Measurements from ENCODE around the gene VPREB3.

Gene VPREB3

DNA sequence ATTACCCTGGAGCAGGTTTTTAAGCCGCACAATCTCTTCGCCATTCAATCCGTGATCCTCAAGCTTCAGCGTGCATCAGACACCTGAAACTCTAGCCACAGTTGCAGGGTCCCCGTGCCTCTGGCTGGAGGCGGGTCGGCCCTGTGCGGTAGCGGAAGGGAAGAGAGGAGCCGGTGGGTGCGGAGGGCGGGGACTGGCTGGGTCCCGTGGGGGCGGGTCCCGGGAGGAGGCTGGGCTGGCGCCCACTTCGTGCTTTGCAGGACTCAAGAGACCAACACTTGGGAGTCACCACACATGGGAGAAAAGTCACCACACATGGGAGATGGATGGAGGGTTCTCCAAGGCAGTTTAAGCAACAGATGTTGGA lies 9.3 kb upstream of the VPREB3 start:
- H3K4me3 Mint-ChIP-seq, result peak overlapping the region; percentile 66
- ATAC-seq, result peak; percentile 25
- H3K27ac Mint-ChIP-seq, result peak overlapping the region; percentile 72
- peak; percentile 75 for DNase-seq
- peaks cover 9% of the 10 kb centered on the region for H3K36me3 Mint-ChIP-seq (ENCODE audit: low read depth)
- H3K27me3 Mint-ChIP-seq, result no peaks in the 10 kb centered on the region
- H3K4me1 Mint-ChIP-seq, result peaks cover 40% of the 10 kb centered on the region
- H3K9me3 Mint-ChIP-seq, result no peaks in the 10 kb centered on the region

DNA sequence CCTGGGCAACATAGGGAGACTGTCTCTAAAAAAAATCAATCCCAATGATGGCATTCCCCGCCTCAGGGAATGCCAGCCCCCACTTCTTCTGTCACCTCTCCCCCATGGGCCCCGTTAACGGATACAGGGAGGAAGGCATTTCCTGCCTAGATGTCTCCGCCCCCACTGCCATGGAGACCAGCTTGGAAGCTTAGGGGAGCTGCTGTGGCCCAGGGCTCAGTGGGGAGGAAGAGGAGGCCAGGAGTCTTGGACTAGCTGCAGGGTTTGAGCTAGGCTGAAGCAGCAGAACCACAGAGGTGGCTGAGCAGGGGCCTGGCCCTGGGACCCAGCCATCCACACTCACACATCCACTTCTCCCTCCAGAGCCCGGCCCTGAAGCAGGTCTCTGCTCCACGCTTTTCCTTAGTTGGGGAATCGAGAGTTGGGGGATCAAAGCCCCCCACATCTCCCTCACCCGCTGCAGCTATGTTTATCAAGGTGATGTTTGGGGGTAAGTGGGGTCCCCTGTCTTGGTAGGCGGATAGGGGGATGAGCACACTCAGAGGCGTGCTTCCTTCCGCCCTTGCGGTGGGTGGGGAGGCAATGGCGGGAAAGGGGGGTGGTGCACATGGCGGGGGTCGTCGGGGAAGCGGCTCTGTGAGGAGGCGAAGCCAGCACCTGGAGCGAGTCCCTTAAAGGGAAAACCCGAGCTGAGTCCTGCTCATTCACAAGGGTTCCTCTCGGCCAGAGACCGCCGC lies 8.8 kb upstream of the VPREB3 start, which contains the start of gene C22orf15:
Gene C22orf15, plus strand, starts transcription at position 149 of the 737 bp plus-strand sequence. Its CDS starts 317 bp downstream, at position 466.
- ATAC-seq (no peak), DNase-seq (peak; percentile 24)
- H3K27ac Mint-ChIP-seq, result peak within 1 kb of the TSS; percentile 72
- peaks cover 9% of the 10 kb centered on the region for H3K36me3 Mint-ChIP-seq (ENCODE audit: low read depth)
- H3K4me3 Mint-ChIP-seq, result peak within 1 kb of the TSS; percentile 66
- no peaks in the 10 kb centered on the region for H3K27me3 Mint-ChIP-seq
- H3K4me1 Mint-ChIP-seq, result peaks cover 40% of the 10 kb centered on the region
- H3K9me3 Mint-ChIP-seq, result no peaks in the 10 kb centered on the region

DNA sequence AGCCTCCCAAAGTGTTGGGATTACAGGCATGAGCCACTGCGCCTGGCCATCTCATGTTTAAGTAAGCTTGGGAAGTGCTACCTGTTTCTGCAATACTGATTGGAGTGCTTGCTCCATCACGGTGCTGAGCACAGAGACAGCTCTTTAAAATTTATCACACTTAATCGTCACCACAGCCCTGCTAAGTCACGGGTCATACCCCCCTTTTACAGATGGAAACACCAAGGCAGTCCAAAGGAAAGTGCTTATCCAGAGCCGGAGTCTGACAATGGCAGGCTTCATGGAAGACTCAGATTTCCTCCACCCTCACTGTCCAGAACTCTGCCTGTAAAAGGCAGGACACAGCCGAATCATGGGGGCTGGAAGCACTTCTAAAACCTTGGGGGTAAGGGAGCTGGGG lies 5.8 kb upstream of the VPREB3 start:
- H3K27ac Mint-ChIP-seq, result no peak overlapping the region
- peaks cover 31% of the 10 kb centered on the region for H3K4me1 Mint-ChIP-seq
- H3K36me3 Mint-ChIP-seq (ENCODE audit: low read depth), result peaks cover 2% of the 10 kb centered on the region
- ATAC-seq (no peak), DNase-seq (no peak)
- H3K4me3 Mint-ChIP-seq, result no peak overlapping the region
- H3K27me3 Mint-ChIP-seq, result no peaks in the 10 kb centered on the region
- H3K9me3 Mint-ChIP-seq, result no peaks in the 10 kb centered on the region

DNA sequence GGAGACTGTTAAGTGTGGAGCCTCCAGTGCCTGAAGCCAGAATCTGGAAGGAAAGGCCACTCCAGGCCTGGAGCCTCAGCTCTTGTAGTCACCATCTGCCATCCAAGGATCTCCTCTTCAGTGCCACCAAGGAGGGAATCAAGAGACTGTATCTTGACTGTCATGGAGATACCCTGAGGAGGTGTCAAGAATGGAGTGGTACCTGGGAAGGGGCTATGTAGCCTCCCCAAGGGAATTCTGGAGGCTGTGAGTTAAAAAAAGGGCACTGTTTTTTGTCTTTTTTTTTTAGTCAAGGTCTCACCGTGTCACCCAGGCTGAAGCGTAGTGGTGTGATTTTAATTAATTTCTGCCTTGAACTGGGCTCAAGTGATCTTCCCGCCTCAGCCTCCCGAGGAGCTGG lies 5.3 kb upstream of the VPREB3 start:
- no peak overlapping the region for H3K27ac Mint-ChIP-seq
- H3K4me1 Mint-ChIP-seq, result peaks cover 26% of the 10 kb centered on the region
- DNase-seq (no peak), ATAC-seq (no peak)
- no peaks in the 10 kb centered on the region for H3K9me3 Mint-ChIP-seq
- no peaks in the 10 kb centered on the region for H3K27me3 Mint-ChIP-seq
- H3K36me3 Mint-ChIP-seq (ENCODE audit: low read depth), result peaks cover 2% of the 10 kb centered on the region
- no peak overlapping the region for H3K4me3 Mint-ChIP-seq

DNA sequence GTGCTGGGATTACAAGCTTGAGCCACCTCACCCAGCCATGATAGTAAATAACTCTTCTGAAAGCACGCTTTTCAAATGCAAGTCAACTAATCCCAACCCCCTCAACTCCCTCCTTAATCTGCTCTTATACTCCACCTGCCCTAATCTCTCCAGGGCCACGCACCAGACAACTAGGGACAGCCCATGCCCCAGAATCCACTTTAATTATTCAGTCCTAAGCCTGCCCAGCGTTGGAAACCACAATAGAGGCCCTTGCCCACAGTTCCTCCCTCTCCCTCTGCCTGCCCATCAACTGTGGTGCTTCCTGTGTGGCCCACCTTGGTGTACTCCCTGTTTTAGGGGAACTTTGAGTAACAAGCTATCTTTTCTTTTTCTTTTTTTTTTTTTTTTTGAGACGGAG lies 2.7 kb upstream of the VPREB3 start:
- Mint-ChIP-seq H3K4me3 (no peak overlapping the region), H3K27ac (no peak overlapping the region)

DNA sequence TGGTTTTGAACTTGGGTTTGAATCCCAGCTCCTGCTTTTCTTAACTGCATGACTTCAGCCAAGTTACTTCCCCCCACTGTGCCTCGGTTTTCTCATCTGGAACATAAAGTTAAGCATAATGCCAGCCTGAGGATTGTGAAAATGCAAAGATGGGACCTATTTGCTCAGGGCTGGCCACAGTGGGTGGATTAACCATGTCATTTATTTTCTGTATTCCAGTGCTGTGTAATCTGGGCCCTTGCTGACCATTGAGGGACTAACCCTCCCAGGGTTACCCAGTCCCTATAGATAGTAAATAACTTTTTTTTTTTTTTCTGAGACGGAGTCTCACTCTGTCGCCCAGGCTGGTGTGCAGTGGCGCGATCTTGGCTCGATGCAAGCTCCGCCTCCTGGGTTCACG lies 1.5 kb upstream of the VPREB3 start:
- Mint-ChIP-seq H3K9me3 (no peaks in the 10 kb centered on the region), H3K27me3 (no peaks in the 10 kb centered on the region), H3K4me1 (peaks cover 9% of the 10 kb centered on the region), H3K27ac (no peak overlapping the region), H3K36me3 (ENCODE audit: low read depth) (no peaks in the 10 kb centered on the region), H3K4me3 (no peak overlapping the region)
- DNase-seq (no peak), ATAC-seq (no peak)

More for the DNA sequence above, 2.7 kb upstream of the VPREB3 start:
- Mint-ChIP-seq H3K36me3 (ENCODE audit: low read depth) (no peaks in the 10 kb centered on the region), H3K27me3 (no peaks in the 10 kb centered on the region), H3K4me1 (peaks cover 7% of the 10 kb centered on the region), H3K9me3 (no peaks in the 10 kb centered on the region)
- DNase-seq, result no peak
- ATAC-seq, result no peak

DNA sequence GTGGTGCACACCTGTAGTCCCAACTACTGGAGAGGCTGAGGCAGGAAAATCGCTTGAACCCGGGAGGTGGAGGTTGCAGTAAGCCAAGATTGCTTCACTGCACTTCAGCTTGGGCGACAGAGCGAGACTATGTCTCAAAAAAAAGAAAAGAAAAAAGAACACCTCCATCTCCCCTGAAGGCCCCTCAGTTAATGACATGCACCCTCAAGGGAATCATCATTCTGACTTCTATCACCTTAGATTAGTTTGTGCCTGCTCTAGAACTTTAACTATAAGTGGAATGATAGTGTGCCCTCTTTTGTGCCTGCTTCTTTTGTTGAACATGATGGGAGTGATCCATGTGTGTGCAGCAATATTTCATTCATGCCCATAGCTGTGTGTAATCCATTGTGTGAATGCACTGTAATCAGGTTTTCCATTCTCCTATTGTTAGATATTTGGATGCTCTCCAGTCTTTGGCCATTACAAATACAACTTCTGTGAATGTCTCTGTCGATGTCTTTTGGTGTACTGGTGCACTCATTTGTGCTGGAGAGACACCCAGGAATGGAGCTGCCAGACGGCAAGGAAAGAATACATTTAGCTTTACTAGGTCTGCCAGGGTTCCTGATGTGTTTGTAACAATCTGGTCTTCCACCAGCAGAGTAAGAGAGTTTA lies 883 bp upstream of the VPREB3 start:
- H3K4me3 Mint-ChIP-seq, result no peak overlapping the region
- no peaks in the 10 kb centered on the region for H3K36me3 Mint-ChIP-seq (ENCODE audit: low read depth)
- H3K9me3 Mint-ChIP-seq, result no peaks in the 10 kb centered on the region
- H3K27ac Mint-ChIP-seq, result no peak overlapping the region
- DNase-seq, result no peak
- H3K27me3 Mint-ChIP-seq, result no peaks in the 10 kb centered on the region
- ATAC-seq, result no peak
- peaks cover 12% of the 10 kb centered on the region for H3K4me1 Mint-ChIP-seq

DNA sequence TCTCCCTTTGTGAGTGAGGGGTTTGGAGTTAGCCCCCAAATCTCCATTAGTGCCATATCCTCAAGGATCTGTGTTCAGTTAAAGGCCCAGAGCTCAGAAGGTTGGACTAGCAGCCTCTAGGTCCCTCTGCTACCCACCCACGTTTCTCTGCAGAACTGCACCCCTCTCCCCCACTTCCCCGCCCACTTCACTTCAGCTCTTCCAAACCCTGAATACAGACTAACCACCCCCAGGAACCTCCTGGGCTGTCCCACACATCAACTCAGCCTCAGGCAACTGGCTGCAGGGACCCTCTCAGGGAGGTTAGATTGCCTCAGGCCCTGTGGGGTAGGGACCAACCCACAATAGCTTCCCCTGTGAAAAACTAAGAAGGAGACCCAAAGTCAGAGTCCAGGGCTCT lies 840 bp downstream of the VPREB3 start:
- H3K9me3 Mint-ChIP-seq, result no peaks in the 10 kb centered on the region
- H3K27ac Mint-ChIP-seq, result no peak overlapping the region
- DNase-seq, result no peak
- H3K4me3 Mint-ChIP-seq, result no peak overlapping the region
- H3K36me3 Mint-ChIP-seq (ENCODE audit: low read depth), result no peaks in the 10 kb centered on the region
- peaks cover 18% of the 10 kb centered on the region for H3K4me1 Mint-ChIP-seq
- no peak for ATAC-seq
- no peaks in the 10 kb centered on the region for H3K27me3 Mint-ChIP-seq

DNA sequence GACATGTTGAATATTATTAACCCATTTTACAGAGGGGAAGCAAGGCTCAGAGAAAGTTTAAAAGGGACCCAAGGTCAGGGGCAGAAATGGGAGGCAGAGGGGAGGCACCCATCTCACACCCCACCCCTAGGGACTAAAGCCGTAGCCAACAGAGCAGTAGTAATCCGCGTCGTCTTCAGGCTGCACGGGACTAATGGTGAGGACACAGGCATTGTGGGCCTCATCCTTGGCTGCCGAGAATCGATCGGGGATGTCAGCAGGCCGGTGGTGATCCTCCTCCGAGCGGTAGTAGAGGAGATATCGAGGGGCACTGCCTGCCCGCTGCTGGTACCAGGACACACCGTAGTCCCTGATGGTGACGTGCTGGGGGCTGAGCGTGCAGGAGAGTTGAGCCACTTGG lies 1.5 kb downstream of the VPREB3 start:
- Mint-ChIP-seq H3K4me3 (peak overlapping the region; percentile 76), H3K27me3 (no peaks in the 10 kb centered on the region), H3K4me1 (peaks cover 18% of the 10 kb centered on the region), H3K9me3 (no peaks in the 10 kb centered on the region), H3K27ac (peak overlapping the region; percentile 53), H3K36me3 (ENCODE audit: low read depth) (no peaks in the 10 kb centered on the region)
- no peak for DNase-seq
- ATAC-seq, result no peak

DNA sequence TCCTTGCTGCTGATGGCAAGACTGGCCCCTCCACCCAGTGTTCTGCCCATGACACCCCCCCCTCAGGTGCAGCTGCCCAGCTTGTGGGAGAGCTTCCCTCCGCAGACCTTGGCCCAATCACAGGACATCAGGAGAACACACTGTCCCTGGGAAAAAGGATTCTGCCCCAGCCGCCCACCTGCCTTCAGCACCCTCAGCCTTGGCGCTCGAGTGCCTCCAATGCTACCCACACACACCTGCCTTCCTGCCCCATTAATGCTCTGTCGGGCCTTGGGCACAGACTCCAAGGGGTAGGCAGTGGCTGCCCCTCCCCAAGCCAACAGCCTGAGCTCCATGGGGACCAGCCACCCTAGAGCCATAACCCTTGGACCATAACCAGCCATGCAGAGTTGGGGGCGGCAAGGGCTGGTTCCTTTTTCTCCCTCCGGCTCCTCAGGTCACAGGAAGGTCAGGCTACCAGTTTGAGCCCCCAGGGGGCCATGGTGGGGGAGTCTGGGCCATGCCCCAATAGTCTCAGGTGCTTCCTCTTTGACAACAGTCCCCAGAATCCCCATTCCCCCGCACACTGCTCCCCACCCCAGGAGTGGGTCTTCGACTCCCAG lies 2.0 kb downstream of the VPREB3 start:
- peak overlapping the region; percentile 76 for H3K4me3 Mint-ChIP-seq

DNA sequence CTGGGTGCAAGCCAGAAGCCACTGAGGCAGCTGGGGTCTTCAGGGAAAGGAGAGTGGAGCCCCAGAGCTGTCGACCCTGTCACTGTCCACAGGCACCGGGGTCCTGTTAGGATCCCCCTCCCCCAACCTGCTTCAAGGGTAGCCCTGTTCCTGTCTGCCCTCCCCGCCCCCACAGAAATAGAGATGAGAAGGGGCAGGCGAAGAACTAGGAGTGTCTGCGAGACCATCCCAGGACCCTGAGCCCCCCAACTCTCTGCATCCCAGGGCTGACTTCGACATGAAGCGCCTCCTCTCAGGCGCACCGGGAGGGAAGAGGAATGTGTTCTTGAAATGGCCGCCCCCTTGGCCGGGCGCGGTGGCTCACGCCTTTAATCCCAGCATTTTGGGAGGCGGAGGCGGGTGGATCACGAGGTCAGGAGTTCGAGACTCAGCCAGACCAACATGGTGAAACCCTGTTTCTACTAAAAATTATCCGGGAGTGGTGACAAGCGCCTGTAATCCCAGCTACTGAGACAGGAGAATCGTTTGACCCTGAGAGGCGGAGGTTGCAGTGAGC lies 2.7 kb downstream of the VPREB3 start:
- no peaks in the 10 kb centered on the region for H3K9me3 Mint-ChIP-seq
- peaks cover 17% of the 10 kb centered on the region for H3K4me1 Mint-ChIP-seq
- H3K36me3 Mint-ChIP-seq (ENCODE audit: low read depth), result no peaks in the 10 kb centered on the region
- DNase-seq (peak; percentile 25), ATAC-seq (peak; percentile 2)
- H3K4me3 Mint-ChIP-seq, result peak overlapping the region; percentile 76
- H3K27me3 Mint-ChIP-seq, result no peaks in the 10 kb centered on the region
- H3K27ac Mint-ChIP-seq, result peak overlapping the region; percentile 42

More for the DNA sequence above, 2.0 kb downstream of the VPREB3 start:
- no peak for ATAC-seq
- DNase-seq, result peak; percentile 21
- H3K27me3 Mint-ChIP-seq, result no peaks in the 10 kb centered on the region
- H3K27ac Mint-ChIP-seq, result peak overlapping the region; percentile 53
- no peaks in the 10 kb centered on the region for H3K36me3 Mint-ChIP-seq (ENCODE audit: low read depth)
- no peaks in the 10 kb centered on the region for H3K9me3 Mint-ChIP-seq
- peaks cover 17% of the 10 kb centered on the region for H3K4me1 Mint-ChIP-seq

DNA sequence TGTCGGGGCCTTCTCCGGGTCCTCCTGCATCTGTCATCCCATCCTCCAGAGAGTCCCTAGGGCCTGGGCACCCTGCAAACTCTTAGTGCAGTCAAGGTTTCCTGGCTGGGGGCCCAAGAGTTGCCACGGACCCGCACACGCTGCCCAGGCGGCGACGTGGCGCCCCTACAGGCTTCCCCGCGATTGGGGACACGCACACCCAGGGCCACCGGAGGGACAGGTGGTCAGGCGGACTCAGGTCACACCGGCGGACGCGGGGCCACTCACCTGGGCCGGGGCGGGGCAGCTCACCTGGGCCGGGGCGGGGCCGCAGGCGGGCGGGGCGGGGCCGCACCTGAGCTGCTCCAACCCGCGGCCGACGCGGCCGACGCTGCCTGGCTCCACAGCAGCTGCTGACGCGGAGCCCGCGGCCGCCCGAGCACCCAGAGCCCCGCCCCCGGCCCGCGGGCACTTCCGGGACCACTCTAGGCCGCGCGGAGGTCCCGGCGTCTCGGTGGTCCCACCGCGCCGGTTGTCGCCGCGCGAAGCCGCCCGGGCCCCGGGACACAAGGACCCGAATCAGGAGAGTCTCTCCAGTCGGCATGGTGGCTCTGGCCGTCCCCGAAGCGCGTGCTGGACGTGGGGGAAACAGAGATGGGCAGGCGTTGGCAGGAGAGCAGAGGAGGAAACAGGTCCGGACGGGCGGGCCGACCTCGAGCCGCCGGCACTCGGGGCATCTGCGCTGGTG lies 3.3 kb downstream of the VPREB3 start, which contains the start of gene ZNF70:
Gene ZNF70, minus strand, starts transcription at position 399 of the 727 bp plus-strand sequence. CDS start 5,972 bp downstream, outside the sequence.
- H3K4me1 Mint-ChIP-seq, result peaks cover 17% of the 10 kb centered on the region
- no peaks in the 10 kb centered on the region for H3K27me3 Mint-ChIP-seq
- H3K4me3 Mint-ChIP-seq, result peak within 1 kb of the TSS; percentile 83
- peak within 1 kb of the TSS; percentile 52 for H3K27ac Mint-ChIP-seq
- H3K9me3 Mint-ChIP-seq, result no peaks in the 10 kb centered on the region
- DNase-seq (peak; percentile 86), ATAC-seq (peak; percentile 99)
- no peaks in the 10 kb centered on the region for H3K36me3 Mint-ChIP-seq (ENCODE audit: low read depth)

DNA sequence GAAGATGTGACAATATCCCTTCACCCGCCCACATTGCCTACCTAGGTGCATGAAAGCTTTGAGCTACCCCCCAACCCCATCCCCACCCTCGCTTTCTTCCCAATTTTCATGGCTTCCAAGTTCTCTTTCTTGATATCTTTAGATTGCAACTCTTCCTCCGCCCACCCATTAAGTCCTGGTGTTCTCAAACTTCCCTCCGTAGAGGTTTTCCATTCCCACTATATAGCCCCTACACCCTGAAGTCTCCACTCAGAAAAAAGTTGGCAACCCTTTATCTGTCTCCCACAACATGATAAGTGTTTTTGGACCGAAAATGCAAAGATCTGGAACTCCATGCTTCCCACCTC lies 3.9 kb downstream of the VPREB3 start:
- Mint-ChIP-seq H3K27me3 (no peaks in the 10 kb centered on the region), H3K4me1 (peaks cover 17% of the 10 kb centered on the region), H3K9me3 (no peaks in the 10 kb centered on the region), H3K4me3 (peak overlapping the region; percentile 83), H3K27ac (peak overlapping the region; percentile 52), H3K36me3 (ENCODE audit: low read depth) (no peaks in the 10 kb centered on the region)
- ATAC-seq (no peak), DNase-seq (no peak)

DNA sequence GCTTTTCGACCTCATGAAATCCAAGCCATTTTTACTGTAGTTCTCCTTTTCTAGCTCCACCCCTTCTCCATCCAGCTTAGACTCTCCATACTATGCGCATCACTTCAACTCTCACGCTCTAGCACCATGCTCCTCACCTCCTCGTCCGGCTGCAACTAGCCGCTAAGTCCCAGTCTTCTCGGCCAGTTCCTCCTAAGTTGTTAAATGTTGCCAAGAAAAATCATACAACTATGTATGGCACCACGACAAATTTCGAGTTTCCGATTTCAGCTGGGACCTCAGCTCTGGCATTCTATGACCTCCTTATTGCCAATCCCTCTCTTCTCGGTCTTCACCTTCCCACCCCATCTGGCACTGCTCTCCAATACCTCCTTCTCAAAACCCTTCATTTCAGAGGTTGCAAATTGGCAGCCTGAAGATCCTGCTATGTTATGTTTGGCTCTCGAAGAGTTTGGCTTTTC lies 4.4 kb downstream of the VPREB3 start:
- Mint-ChIP-seq H3K9me3 (no peaks in the 10 kb centered on the region), H3K4me1 (peaks cover 17% of the 10 kb centered on the region), H3K27me3 (no peaks in the 10 kb centered on the region), H3K27ac (peak overlapping the region; percentile 13), H3K36me3 (ENCODE audit: low read depth) (peaks cover 4% of the 10 kb centered on the region), H3K4me3 (peak overlapping the region; percentile 83)
- no peak for DNase-seq
- ATAC-seq, result no peak
